Measurements from ENCODE around the gene PTGS1. TPM values are rescaled to one million over a fixed set of nuclear protein-coding genes. Genes with fewer than 3 reads are reported as not detected.

Gene PTGS1
- total RNA-seq, 1 experiment from 2014 or later, result 61.2 TPM

DNA sequence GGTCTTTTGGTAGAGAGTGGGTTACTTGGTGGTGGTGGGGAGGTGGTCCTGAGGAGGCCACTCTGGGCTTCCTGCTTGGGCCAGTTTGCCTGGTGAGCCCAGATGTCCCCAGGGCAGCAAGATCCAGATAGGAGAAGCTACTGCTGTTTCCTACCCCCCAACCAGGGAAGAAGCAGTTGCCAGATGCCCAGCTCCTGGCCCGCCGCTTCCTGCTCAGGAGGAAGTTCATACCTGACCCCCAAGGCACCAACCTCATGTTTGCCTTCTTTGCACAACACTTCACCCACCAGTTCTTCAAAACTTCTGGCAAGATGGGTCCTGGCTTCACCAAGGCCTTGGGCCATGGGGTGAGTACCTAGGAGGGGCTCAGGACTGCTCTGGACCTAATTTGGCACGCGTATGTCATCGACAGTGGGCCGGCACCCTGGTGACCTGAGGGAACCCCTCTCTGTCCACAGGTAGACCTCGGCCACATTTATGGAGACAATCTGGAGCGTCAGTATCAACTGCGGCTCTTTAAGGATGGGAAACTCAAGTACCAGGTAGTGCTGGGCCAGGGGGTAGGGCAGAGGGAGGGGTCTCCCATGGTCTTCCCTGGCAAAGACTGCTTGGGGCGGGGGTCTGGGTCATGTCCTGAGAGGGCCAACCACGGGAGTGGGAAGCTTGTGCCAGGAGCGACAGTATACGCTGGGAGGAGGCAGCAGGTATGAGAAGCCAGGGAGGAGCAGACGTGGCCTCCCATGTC is 10.6 kb downstream of the PTGS1 start:
- DNase-seq (ENCODE audit: low read depth, low spot score) (no peak), ATAC-seq (no peak)
- TF ChIP-seq TCF7L2 (IDR thresholded peaks at IDR 0.05; ENCODE audit: low read depth, low read length), result no peak
- TF ChIP-seq CTCF (IDR thresholded peaks at IDR 0.05), result no peak
- no peak for TF ChIP-seq REST (IDR thresholded peaks at IDR 0.05; ENCODE audit: insufficient read depth in 1 of 2, low read depth in 2 of 2, low read length in 1 of 2)
- no peak for TF ChIP-seq SIN3A (IDR thresholded peaks at IDR 0.05; ENCODE audit: borderline replicate concordance, insufficient read depth, low read depth, low read length)
- TF ChIP-seq POLR2AphosphoS5 (IDR thresholded peaks at IDR 0.05; ENCODE audit: low read depth, low read length), result no peak
- Histone ChIP-seq H3K27ac (ENCODE audit: low read length) (no peak overlapping the region), H3K27me3 (ENCODE audit: control insufficient read depth, insufficient read depth, low read length) (no peaks in the 10 kb centered on the region), H3K36me3 (ENCODE audit: control insufficient read depth, insufficient read depth, low read length) (no peaks in the 10 kb centered on the region), H3K4me3 (ENCODE audit: low read depth in 2 of 2, low read length in 2 of 2) (no peak overlapping the region), H3K9me3 (ENCODE audit: control insufficient read depth, insufficient read depth, low read depth, low read length) (no peaks in the 10 kb centered on the region), H3K4me1 (ENCODE audit: control insufficient read depth, insufficient read depth, low read length) (peaks cover 6% of the 10 kb centered on the region; the same call in 1 of the 2 replicates)
- intact Hi-C loops (cut with micrococcal nuclease; ENCODE audit: unreplicated experiment) (no loop called here), in situ Hi-C loops (cut with HindIII; ENCODE audit: low pct_unique_long_range_greater_than_20kb, low sequenced_read_pairs) (no loop called here)
- BruUV-seq (replicated peaks), result no TSS peak
- CTCF ChIA-PET, result no interaction called here
- POLR2A ChIA-PET, result no interaction called here

- BruUV-seq (replicated peaks), result no TSS peak
- H3K4me1 ChIP-seq (ENCODE audit: control insufficient read depth, insufficient read depth, low read length), result no peaks in the 10 kb centered on the region
- ChIA-PET CTCF (interaction anchor here (0.6 kb wide), 2 partner anchors 71 to 259 kb away, joined by 6 to 8 read pairs; no protein-coding TSS in a partner anchor), POLR2A (no interaction called here)
- H3K27me3 ChIP-seq (ENCODE audit: control insufficient read depth, insufficient read depth, low read length), result no peaks in the 10 kb centered on the region
- no peaks in the 10 kb centered on the region for H3K9me3 ChIP-seq (ENCODE audit: control insufficient read depth, insufficient read depth, low read depth, low read length)
- no peaks in the 10 kb centered on the region for H3K36me3 ChIP-seq (ENCODE audit: control insufficient read depth, insufficient read depth, low read length)
- in situ Hi-C loops (cut with HindIII; ENCODE audit: low pct_unique_long_range_greater_than_20kb, low sequenced_read_pairs) (no loop called here), intact Hi-C loops (cut with micrococcal nuclease; ENCODE audit: unreplicated experiment) (no loop called here)
- DNase-seq (ENCODE audit: low read depth, low spot score) (no peak), ATAC-seq (no peak)
- H3K4me3 ChIP-seq (ENCODE audit: low read depth in 2 of 2, low read length in 2 of 2), result no peak overlapping the region
- TF ChIP-seq CTCF (IDR thresholded peaks at IDR 0.05) (no peak), REST (IDR thresholded peaks at IDR 0.05; ENCODE audit: insufficient read depth in 1 of 2, low read depth in 2 of 2, low read length in 1 of 2) (no peak), POLR2AphosphoS5 (IDR thresholded peaks at IDR 0.05; ENCODE audit: low read depth, low read length) (no peak), TCF7L2 (IDR thresholded peaks at IDR 0.05; ENCODE audit: low read depth, low read length) (no peak), SIN3A (IDR thresholded peaks at IDR 0.05; ENCODE audit: borderline replicate concordance, insufficient read depth, low read depth, low read length) (no peak)
- no peak overlapping the region for H3K27ac ChIP-seq (ENCODE audit: low read length)
These were observed 12.4 kb downstream of the PTGS1 start for GRCh38 chr9:122382901-122383850.
